Measurements from ENCODE around the gene DRAXIN. TPM values are rescaled to one million over a fixed set of nuclear protein-coding genes. Genes with fewer than 3 reads are reported as not detected.

DRAXIN gene
- polyA plus RNA-seq, 1 of the 3 experiments (the other 2 are of a cell fraction), result 0.97 TPM

GRCh38 chr1:11646317-11646716 is 45.2 kb upstream of the DRAXIN start:
- no peak for DNase-seq
- Histone ChIP-seq H3F3A (replicated peaks; ENCODE audit: insufficient read depth) (no peaks in the 10 kb centered on the region), H3K36me3 (replicated peaks in 1 of 2; ENCODE audit: control insufficient read depth in 1 of 2, insufficient read depth in 2 of 2, low read length in 1 of 2) (no peaks in the 10 kb centered on the region), H3K9ac (no peak overlapping the region), H4K20me1 (ENCODE audit: insufficient read depth) (no peaks in the 10 kb centered on the region), H3K9me2 (no peaks in the 10 kb centered on the region), H2AFZ (ENCODE audit: low read depth) (no peak overlapping the region), H3K27me3 (ENCODE audit: insufficient read depth) (no peaks in the 10 kb centered on the region), H3K9me3 (no peaks in the 10 kb centered on the region), H3K4me1 (ENCODE audit: control insufficient read depth in 1 of 2, insufficient read depth in 2 of 2, low read depth in 1 of 2, low read length in 1 of 2) (peaks cover 0 to 13% of the 10 kb centered on the region in 2 experiments; a peak in 1 of 4 replicates), H3K4me2 (no peak overlapping the region), H3K27ac (ENCODE audit: low read depth in 2 of 2, low read length in 1 of 2) (no peak overlapping the region), H3K79me2 (ENCODE audit: insufficient read depth) (no peaks in the 10 kb centered on the region), H3K4me3 (ENCODE audit: low read depth in 2 of 2, low read length in 1 of 2) (no peak overlapping the region)
- ChIA-PET CTCF (interaction anchor here (0.6 to 9.9 kb wide), 84 partner anchors 10 to 616 kb away, joined by 3 to 205 read pairs (median 4); partner anchors contain the start of genes AGTRAP, DISP3, FBXO6 and MAD2L2), POLR2A (interaction anchor here (1.0 to 1.6 kb wide), 3 partner anchors 168 to 383 kb away, joined by 3 to 8 read pairs (median 3); partner anchors contain the start of genes DISP3, MTOR and UBIAD1)
- WGBS (ENCODE audit: low lambda C conversion rate), result 76% methylated on average over 9 of the region's 9 CpGs
- TF ChIP-seq RCOR1 (IDR thresholded peaks at IDR 0.05; ENCODE audit: low read length) (no peak), TAF1 (IDR thresholded peaks at IDR 0.05; ENCODE audit: borderline replicate concordance, low read depth, low read length) (no peak), FOXM1 (IDR thresholded peaks at IDR 0.05; ENCODE audit: low read depth) (no peak), YY1 (IDR thresholded peaks at IDR 0.05; ENCODE audit: low read depth) (no peak), TEAD4 (IDR thresholded peaks at IDR 0.05; ENCODE audit: borderline replicate concordance, insufficient read depth) (no peak), GABPA (IDR thresholded peaks at IDR 0.05; ENCODE audit: low read depth) (no peak), CHD2 (IDR thresholded peaks at IDR 0.05; ENCODE audit: low read length, partially characterized antibody) (no peak), MXI1 (IDR thresholded peaks at IDR 0.05; ENCODE audit: low read depth, low read length) (no peak), NRF1 (IDR thresholded peaks at IDR 0.05; ENCODE audit: low read depth, low read length) (no peak), EZH2phosphoT487 (IDR thresholded peaks at IDR 0.05; ENCODE audit: borderline replicate concordance, low read depth) (no peak), RAD21 (IDR thresholded peaks at IDR 0.05; ENCODE audit: low read length) (no peak), REST (IDR thresholded peaks at IDR 0.05; ENCODE audit: low read depth, low read length) (no peak), RFX5 (IDR thresholded peaks at IDR 0.05; ENCODE audit: low read length) (no peak), IRF3 (IDR thresholded peaks at IDR 0.05; ENCODE audit: low read depth, low read length) (no peak), NFIC (IDR thresholded peaks at IDR 0.05; ENCODE audit: borderline replicate concordance) (no peak), RXRA (IDR thresholded peaks at IDR 0.05; ENCODE audit: borderline replicate concordance, low read depth) (no peak), FOSL2 (IDR thresholded peaks at IDR 0.05; ENCODE audit: borderline replicate concordance, low read depth) (no peak)
- TF ChIP-seq, protein P1, sequence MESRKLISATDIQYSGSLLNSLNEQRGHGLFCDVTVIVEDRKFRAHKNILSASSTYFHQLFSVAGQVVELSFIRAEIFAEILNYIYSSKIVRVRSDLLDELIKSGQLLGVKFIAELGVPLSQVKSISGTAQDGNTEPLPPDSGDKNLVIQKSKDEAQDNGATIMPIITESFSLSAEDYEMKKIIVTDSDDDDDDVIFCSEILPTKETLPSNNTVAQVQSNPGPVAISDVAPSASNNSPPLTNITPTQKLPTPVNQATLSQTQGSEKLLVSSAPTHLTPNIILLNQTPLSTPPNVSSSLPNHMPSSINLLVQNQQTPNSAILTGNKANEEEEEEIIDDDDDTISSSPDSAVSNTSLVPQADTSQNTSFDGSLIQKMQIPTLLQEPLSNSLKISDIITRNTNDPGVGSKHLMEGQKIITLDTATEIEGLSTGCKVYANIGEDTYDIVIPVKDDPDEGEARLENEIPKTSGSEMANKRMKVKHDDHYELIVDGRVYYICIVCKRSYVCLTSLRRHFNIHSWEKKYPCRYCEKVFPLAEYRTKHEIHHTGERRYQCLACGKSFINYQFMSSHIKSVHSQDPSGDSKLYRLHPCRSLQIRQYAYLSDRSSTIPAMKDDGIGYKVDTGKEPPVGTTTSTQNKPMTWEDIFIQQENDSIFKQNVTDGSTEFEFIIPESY (IDR thresholded peaks at IDR 0.05; ENCODE audit: borderline replicate concordance, low read depth), result no peak
- TF ChIP-seq, protein P2, sequence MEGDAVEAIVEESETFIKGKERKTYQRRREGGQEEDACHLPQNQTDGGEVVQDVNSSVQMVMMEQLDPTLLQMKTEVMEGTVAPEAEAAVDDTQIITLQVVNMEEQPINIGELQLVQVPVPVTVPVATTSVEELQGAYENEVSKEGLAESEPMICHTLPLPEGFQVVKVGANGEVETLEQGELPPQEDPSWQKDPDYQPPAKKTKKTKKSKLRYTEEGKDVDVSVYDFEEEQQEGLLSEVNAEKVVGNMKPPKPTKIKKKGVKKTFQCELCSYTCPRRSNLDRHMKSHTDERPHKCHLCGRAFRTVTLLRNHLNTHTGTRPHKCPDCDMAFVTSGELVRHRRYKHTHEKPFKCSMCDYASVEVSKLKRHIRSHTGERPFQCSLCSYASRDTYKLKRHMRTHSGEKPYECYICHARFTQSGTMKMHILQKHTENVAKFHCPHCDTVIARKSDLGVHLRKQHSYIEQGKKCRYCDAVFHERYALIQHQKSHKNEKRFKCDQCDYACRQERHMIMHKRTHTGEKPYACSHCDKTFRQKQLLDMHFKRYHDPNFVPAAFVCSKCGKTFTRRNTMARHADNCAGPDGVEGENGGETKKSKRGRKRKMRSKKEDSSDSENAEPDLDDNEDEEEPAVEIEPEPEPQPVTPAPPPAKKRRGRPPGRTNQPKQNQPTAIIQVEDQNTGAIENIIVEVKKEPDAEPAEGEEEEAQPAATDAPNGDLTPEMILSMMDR (IDR thresholded peaks at IDR 0.05), result no peak
- TF ChIP-seq, protein P3, sequence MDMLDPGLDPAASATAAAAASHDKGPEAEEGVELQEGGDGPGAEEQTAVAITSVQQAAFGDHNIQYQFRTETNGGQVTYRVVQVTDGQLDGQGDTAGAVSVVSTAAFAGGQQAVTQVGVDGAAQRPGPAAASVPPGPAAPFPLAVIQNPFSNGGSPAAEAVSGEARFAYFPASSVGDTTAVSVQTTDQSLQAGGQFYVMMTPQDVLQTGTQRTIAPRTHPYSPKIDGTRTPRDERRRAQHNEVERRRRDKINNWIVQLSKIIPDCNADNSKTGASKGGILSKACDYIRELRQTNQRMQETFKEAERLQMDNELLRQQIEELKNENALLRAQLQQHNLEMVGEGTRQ (IDR thresholded peaks at IDR 0.05; ENCODE audit: borderline replicate concordance, low read depth, low read length), result no peak

Data from SK-N-SH (cell line).